Psoas muscle (tissue), 8 donors: ENCODE results near the gene CFAP100. TPM values are rescaled to one million over a fixed set of nuclear protein-coding genes. Genes with fewer than 3 reads are reported as not detected.

Experiments
- ATAC-seq, 4 donors: fragments of 200-7000 bp; cut with Tn5 transposase; one replicate each; pipeline ENCODE4 v1.9.1; 2020; ENCODE audit warnings: moderate library complexity in 3 of 4, mild to moderate bottlenecking in 2 of 4
- DNase-seq, 2 donors: peaks; one replicate each; pipeline ENCODE4 v3.0.0-alpha.2; 2020
- H3K27ac ChIP-seq: fragments of 200-600 bp; one replicate; pipeline ENCODE4 v1.8.0; 2022
- H3K27me3 ChIP-seq, 3 donors: fragments of 200-600 bp in 1 of 3; one replicate each; pipeline versions ENCODE4 v1.6.1 to v1.8.0; 2013 to 2022; ENCODE audit warnings: low read length in 2 of 3, mild to moderate bottlenecking in 2 of 3, moderate library complexity in 1 of 3; ENCODE audit not compliant: insufficient read depth in 3 of 3
- H3K36me3 ChIP-seq, 2 donors: fragments of 200-600 bp in 1 of 2; one replicate each; pipeline versions ENCODE4 v1.6.1 to v1.8.0; 2013 to 2022; ENCODE audit warnings: low read depth in 1 of 2, mild to moderate bottlenecking in 1 of 2, moderate library complexity in 1 of 2; ENCODE audit not compliant: insufficient read depth in 1 of 2
- H3K4me1 ChIP-seq: fragments of 200-600 bp; one replicate; pipeline ENCODE4 v1.8.0; 2022
- H3K4me3 ChIP-seq: fragments of 200-600 bp; one replicate; pipeline ENCODE4 v1.8.0; 2022; ENCODE audit warnings: mild to moderate bottlenecking
- H3K9me3 ChIP-seq: fragments of 200-600 bp; one replicate; pipeline ENCODE4 v1.8.0; 2022
- CTCF ChIP-seq: fragments of 200-600 bp; IDR thresholded peaks from one replicate; pipeline ENCODE4 v1.8.0; 2022; ENCODE audit warnings: antibody characterized with exemption
- WGBS, 3 donors: extraction: QIAGEN DNeasy Blood & Tissue Kit; methylation state at CpG; one replicate each; pipeline versions ENCODE4 v1.1.6 to v1.1.7; 2013; 5-methylcytosine and 5-hydroxymethylcytosine counted together
- intact Hi-C, 2 donors: fragments of 100-400 bp; cut with DNase I; formaldehyde crosslinking; loops; one replicate each; pipeline versions ENCODE4 v1.11.0 to v1.14.2; 2022
- polyA plus RNA-seq, 3 donors: library from polyadenylated mRNA; stranded (reverse); fragments of 200-250 nt; gene quantifications; one replicate each; pipeline ENCODE4 v1.2.3, GENCODE V29; 2013
- total RNA-seq, 4 donors: library from RNA; stranded (reverse); fragmentation: NEBNext Ultra II Directional in 2 of 4; extraction: Animal tissue kit (Norgen Biotek cat#: 25700) in 2 of 4; gene quantifications; one replicate each; pipeline versions ENCODE4 v1.2.1 to v1.2.4, GENCODE V29; 2021 to 2023
- donor health status: healthy with polysubstance abuse.
- donor health status: DM: no; HTN: no; CAD: no; lungs with moderate emphysema.
- donor health status: Bipolar disorder and iron deficiency.
- donor health status: healthy.
- donor health status: DM: yes; HTN: yes; CAD: no.
- donor health status: DM: no; HTN: no; CAD: no.
- donor health status: DM: no; HTN: no; CAD: no.
- donor health status: DM: yes; HTN: yes; CAD: no.

The CFAP100 gene
- total and polyA plus RNA-seq, 7 donors = not detected

- intact Hi-C loops = no loop called here
- ATAC-seq (no peak), DNase-seq (peak in 1 of 2 donors; percentile 41)
- Histone ChIP-seq H3K36me3 (peaks cover 3 to 74% of the 10 kb centered on the region in 2 donors), H3K27me3 (no peaks in the 10 kb centered on the region), H3K27ac (no peak overlapping the region), H3K4me1 (peaks cover 33% of the 10 kb centered on the region), H3K9me3 (no peaks in the 10 kb centered on the region), H3K4me3 (no peak overlapping the region)
- 81 to 84% (median 83%) methylated on average over 12 of the region's 12 CpGs for WGBS, 3 donors
- no peak for TF ChIP-seq CTCF
Observed at GRCh38 chr3:126451511-126451910, 56.8 kb downstream of the CFAP100 start.

- Histone ChIP-seq H3K27me3 (no peaks in the 10 kb centered on the region), H3K36me3 (peaks cover 3 to 81% of the 10 kb centered on the region in 2 donors), H3K27ac (peak overlapping the region; percentile 57), H3K4me3 (no peak overlapping the region), H3K4me1 (peaks cover 30% of the 10 kb centered on the region), H3K9me3 (no peaks in the 10 kb centered on the region)
- DNase-seq (peak in 1 of 2 donors; percentile 8), ATAC-seq (peak; percentile 43 to 78 (median 65))
- WGBS, 3 donors = 41 to 58% (median 43%) methylated on average over 9 of the region's 9 CpGs
- TF ChIP-seq CTCF = no peak
- intact Hi-C loops = no loop called here
Observed at GRCh38 chr3:126452213-126452612, 57.5 kb downstream of the CFAP100 start.

GRCh38 chr3:126454025-126454424 lies 59.3 kb downstream of the CFAP100 start:
- peaks cover 27% of the 10 kb centered on the region for H3K4me1 ChIP-seq
- no peaks in the 10 kb centered on the region for H3K27me3 ChIP-seq
- TF ChIP-seq CTCF = no peak
- peaks cover 3 to 90% of the 10 kb centered on the region in 2 donors for H3K36me3 ChIP-seq
- no peak overlapping the region for H3K27ac ChIP-seq
- WGBS, 3 donors = 79 to 95% (median 80%) methylated on average over 1 of the region's 1 CpG
- H3K9me3 ChIP-seq = no peaks in the 10 kb centered on the region
- DNase-seq (no peak), ATAC-seq (no peak)
- no peak overlapping the region for H3K4me3 ChIP-seq
- intact Hi-C loops = no loop called here

GRCh38 chr3:126454437-126455198 lies 59.9 kb downstream of the CFAP100 start:
- DNase-seq (no peak), ATAC-seq (peak in 3 of 4 donors; percentile 55 to 75 (median 68))
- intact Hi-C loops = no loop called here
- 51 to 85% (median 67%) methylated on average over 6 of the region's 6 CpGs for WGBS, 3 donors
- Histone ChIP-seq H3K4me1 (peaks cover 33% of the 10 kb centered on the region), H3K9me3 (no peaks in the 10 kb centered on the region), H3K27me3 (no peaks in the 10 kb centered on the region), H3K36me3 (peaks cover 3 to 90% of the 10 kb centered on the region in 2 donors), H3K27ac (no peak overlapping the region), H3K4me3 (no peak overlapping the region)
- no peak for TF ChIP-seq CTCF
